Vagina (tissue), 2 donors: ENCODE results near the gene S100A1.

ENCODE experiments used
- POLR2A ChIP-seq, 2 donors: fragments of 450-650 bp; IDR thresholded peaks; one replicate each; pipeline ENCODE4 v1.6.1; 2017; ENCODE audit warnings: antibody characterized with exemption in 2 of 2, mild to moderate bottlenecking in 2 of 2, moderate library complexity in 2 of 2
- POLR2AphosphoS5 ChIP-seq, 2 donors: sonication (generic); formaldehyde crosslinking; IDR thresholded peaks; one replicate each; pipeline ENCODE4 v1.9.0; 2017; ENCODE audit warnings: antibody characterized with exemption in 2 of 2, mild to moderate bottlenecking in 2 of 2, low read depth in 1 of 2; ENCODE audit not compliant: insufficient read depth in 1 of 2
- TF ChIP-seq, protein P1 (sequence below), 3 experiments: fragments of 450-650 bp in 2 of 3; fragments of 200-600 bp in 1 of 3; sonication (generic) in 1 of 3; IDR thresholded peaks; one replicate each; pipeline ENCODE4 v1.5.1; 2017 to 2019; ENCODE audit warnings: antibody characterized with exemption in 3 of 3, mild to moderate bottlenecking in 2 of 3, moderate library complexity in 2 of 3

DNA sequence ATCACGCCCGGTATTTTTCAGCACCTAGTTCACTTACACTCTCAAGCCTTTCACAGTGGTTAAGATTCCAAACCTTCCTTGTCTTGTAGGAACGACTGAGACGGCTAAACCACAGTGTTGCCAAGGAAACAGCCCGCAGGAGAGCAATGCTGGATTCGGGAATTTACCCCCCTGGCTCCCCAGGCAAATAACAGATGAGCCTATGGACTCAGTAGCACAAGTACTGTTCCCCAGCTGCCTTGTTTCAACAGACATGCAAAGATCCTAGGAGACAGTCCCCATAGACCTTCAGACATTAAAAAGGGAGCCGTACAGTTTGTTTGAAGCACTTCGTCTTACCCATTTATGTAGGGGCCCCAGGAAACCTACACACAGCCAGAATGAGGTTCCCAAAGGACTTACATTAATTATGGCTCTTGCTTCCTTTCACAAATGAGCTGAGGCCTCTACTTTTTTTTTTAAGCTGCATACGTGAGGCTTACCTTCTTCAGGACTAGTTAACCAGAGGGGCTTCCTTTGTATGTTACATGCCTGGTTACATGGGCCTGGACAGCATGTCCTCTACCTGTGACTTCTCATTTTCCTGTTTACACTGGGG is 33.0 kb downstream of the S100A1 start:
- TF ChIP-seq, protein P1, sequence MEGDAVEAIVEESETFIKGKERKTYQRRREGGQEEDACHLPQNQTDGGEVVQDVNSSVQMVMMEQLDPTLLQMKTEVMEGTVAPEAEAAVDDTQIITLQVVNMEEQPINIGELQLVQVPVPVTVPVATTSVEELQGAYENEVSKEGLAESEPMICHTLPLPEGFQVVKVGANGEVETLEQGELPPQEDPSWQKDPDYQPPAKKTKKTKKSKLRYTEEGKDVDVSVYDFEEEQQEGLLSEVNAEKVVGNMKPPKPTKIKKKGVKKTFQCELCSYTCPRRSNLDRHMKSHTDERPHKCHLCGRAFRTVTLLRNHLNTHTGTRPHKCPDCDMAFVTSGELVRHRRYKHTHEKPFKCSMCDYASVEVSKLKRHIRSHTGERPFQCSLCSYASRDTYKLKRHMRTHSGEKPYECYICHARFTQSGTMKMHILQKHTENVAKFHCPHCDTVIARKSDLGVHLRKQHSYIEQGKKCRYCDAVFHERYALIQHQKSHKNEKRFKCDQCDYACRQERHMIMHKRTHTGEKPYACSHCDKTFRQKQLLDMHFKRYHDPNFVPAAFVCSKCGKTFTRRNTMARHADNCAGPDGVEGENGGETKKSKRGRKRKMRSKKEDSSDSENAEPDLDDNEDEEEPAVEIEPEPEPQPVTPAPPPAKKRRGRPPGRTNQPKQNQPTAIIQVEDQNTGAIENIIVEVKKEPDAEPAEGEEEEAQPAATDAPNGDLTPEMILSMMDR (IDR thresholded peaks at IDR 0.05) = no peak
- no peak for TF ChIP-seq POLR2A (IDR thresholded peaks at IDR 0.05)
- no peak for TF ChIP-seq POLR2AphosphoS5 (IDR thresholded peaks at IDR 0.05; ENCODE audit: insufficient read depth in 1 of 2, low read depth in 1 of 2)
